Measurements from ENCODE around the gene CLCN6. TPM values are rescaled to one million over a fixed set of nuclear protein-coding genes. Genes with fewer than 3 reads are reported as not detected.
A peak's percentile ranks its signal among the peaks of the same experiment; 100 is the strongest.

Gene CLCN6
- total RNA-seq, 1 experiment from 2014 or later = 13.7 TPM

DNA sequence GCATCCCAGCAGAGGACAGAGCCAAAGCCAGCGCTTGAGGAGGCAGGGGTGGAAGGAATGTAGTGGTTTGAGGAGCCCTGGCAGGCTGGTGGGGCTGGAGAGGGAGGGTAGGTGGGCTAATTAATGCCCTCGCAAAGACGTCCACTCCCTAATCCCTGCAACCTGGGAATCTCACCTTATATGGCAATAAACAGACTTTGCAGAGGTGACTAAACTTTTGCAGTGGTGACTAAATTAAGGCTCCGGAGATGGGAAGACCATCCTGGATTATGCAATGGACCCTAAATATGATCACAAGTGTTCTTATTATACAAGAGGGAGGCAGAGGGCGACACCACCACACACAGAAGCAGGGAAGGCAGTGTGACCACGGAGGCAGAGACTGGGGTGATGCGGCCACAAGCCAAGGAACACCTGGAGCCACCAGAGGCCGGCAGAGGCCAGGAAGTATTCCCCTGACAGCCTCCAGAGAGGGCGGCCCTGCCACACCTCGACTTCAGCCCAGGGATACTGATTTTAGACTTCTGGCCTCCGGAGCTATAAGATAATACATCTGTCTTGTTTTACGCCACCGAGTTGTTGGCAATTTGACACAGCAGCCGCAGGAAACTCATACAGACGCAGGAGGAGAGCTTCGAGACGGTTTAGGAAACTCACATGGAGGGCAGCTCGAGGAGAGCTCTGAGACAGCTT is 75.9 kb downstream of the CLCN6 start (continued):
- TF ChIP-seq YY1 (IDR thresholded peaks at IDR 0.05; ENCODE audit: extremely low read depth, insufficient replicate concordance, low read depth, low read length) (no peak), ELF1 (IDR thresholded peaks at IDR 0.05; ENCODE audit: borderline replicate concordance, low read depth) (no peak), EZH2phosphoT487 (IDR thresholded peaks at IDR 0.05; ENCODE audit: borderline replicate concordance) (no peak), JUND (IDR thresholded peaks at IDR 0.05) (no peak), SRF (IDR thresholded peaks at IDR 0.05; ENCODE audit: low read depth) (no peak)
- TF ChIP-seq, protein P1, sequence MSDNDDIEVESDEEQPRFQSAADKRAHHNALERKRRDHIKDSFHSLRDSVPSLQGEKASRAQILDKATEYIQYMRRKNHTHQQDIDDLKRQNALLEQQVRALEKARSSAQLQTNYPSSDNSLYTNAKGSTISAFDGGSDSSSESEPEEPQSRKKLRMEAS (IDR thresholded peaks at IDR 0.05) = no peak
- TF ChIP-seq, protein P2, sequence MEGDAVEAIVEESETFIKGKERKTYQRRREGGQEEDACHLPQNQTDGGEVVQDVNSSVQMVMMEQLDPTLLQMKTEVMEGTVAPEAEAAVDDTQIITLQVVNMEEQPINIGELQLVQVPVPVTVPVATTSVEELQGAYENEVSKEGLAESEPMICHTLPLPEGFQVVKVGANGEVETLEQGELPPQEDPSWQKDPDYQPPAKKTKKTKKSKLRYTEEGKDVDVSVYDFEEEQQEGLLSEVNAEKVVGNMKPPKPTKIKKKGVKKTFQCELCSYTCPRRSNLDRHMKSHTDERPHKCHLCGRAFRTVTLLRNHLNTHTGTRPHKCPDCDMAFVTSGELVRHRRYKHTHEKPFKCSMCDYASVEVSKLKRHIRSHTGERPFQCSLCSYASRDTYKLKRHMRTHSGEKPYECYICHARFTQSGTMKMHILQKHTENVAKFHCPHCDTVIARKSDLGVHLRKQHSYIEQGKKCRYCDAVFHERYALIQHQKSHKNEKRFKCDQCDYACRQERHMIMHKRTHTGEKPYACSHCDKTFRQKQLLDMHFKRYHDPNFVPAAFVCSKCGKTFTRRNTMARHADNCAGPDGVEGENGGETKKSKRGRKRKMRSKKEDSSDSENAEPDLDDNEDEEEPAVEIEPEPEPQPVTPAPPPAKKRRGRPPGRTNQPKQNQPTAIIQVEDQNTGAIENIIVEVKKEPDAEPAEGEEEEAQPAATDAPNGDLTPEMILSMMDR (IDR thresholded peaks at IDR 0.05 in 2 of 3, conservative IDR thresholded peaks at IDR 0.05 in 1 of 3; ENCODE audit: borderline replicate concordance in 1 of 3, insufficient read depth in 1 of 3, low read depth in 2 of 3, low read length in 2 of 3) = no peak

DNA sequence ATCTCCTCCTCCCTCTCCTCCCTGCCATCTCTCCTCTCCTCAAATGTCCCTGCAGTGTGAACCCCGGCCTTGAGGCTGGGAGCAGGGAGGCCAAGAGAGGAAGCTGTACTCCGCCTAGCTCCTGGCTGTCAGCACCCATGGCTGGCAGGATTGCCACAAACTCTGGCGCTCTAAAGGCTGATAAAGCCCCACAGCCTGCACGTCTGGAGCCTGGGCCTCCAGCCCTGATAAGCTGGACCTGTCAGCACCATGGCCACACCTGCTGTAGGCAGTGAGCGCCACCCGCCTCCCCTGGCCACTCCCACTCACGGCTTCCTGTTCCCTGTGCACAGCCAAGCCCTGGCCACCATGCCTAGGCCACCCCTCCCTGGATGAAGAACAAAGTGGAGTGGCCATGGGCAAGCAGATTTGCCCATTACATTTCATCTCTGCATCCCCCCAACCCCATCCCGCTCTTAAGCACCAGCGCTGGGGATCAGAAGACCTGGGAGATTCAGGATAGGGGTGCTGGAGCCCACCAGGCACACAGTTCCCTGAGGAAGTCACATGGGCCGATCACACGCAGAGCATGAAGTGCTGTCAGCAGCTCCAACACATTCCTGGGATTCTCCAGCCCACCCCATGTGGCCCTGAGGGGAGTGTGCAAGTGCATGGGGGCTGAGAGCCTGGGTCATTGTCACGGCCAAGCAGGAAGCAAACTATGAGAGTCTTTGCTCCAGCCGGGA is 77.0 kb downstream of the CLCN6 start:
- Histone ChIP-seq H3K9me3 (ENCODE audit: control insufficient read depth in 1 of 2, insufficient read depth in 1 of 2, low read depth in 1 of 2, low read length in 2 of 2) (no peaks in the 10 kb centered on the region), H3K9ac (ENCODE audit: low read length) (no peak overlapping the region), H3K4me2 (ENCODE audit: low read length) (no peak overlapping the region), H3K9me2 (ENCODE audit: insufficient read depth) (no peaks in the 10 kb centered on the region), H3K36me3 (ENCODE audit: control insufficient read depth in 1 of 2, insufficient read depth in 2 of 2, low read length in 2 of 2) (no peaks in the 10 kb centered on the region), H3K4me1 (ENCODE audit: control insufficient read depth in 1 of 2, insufficient read depth in 2 of 2, low read length in 2 of 2) (peaks cover 0 to 6% of the 10 kb centered on the region in 2 experiments; a peak in 1 of 4 replicates), H3K27ac (ENCODE audit: low read depth, low read length) (no peak overlapping the region), H3K79me2 (ENCODE audit: insufficient read depth, low read length) (no peaks in the 10 kb centered on the region), H3K27me3 (ENCODE audit: insufficient read depth, low read length) (no peaks in the 10 kb centered on the region), H3K4me3 (replicated peaks in 1 of 2; ENCODE audit: low read depth in 1 of 2, low read length in 2 of 2) (no peak overlapping the region), H2AFZ (ENCODE audit: low read depth, low read length, poor library complexity, severe bottlenecking) (no peak overlapping the region), H4K20me1 (ENCODE audit: insufficient read depth) (no peaks in the 10 kb centered on the region)
- BruUV-seq (replicated peaks) = no TSS peak
- ChIA-PET POLR2A (interaction anchor here (1.2 to 1.7 kb wide), 2 partner anchors 25 to 26 kb away, joined by 6 to 7 read pairs; no protein-coding TSS in a partner anchor), CTCF (no interaction called here), RAD21 (ENCODE audit: low non-redundant PET in 1 of 2, low total read pairs in 2 of 2, uncharacterized antibody in 2 of 2, unreplicated experiment in 2 of 2) (no interaction called here)
- ATAC-seq = peak; percentile 89
- no peak for DNase-seq (ENCODE audit: low read depth, low spot score)
- intact Hi-C loops (cut with micrococcal nuclease) = no loop called here
- no peak for TF ChIP-seq POLR2AphosphoS5 (IDR thresholded peaks at IDR 0.05; ENCODE audit: low read depth, low read length)
- TF ChIP-seq ZNF274 (IDR thresholded peaks at IDR 0.05; ENCODE audit: low read depth, low read length) = no peak
- no peak for TF ChIP-seq CBX3 (IDR thresholded peaks at IDR 0.05; ENCODE audit: low read depth)
- no peak for TF ChIP-seq ELF1 (IDR thresholded peaks at IDR 0.05; ENCODE audit: borderline replicate concordance, low read depth)
- TF ChIP-seq, protein P3, sequence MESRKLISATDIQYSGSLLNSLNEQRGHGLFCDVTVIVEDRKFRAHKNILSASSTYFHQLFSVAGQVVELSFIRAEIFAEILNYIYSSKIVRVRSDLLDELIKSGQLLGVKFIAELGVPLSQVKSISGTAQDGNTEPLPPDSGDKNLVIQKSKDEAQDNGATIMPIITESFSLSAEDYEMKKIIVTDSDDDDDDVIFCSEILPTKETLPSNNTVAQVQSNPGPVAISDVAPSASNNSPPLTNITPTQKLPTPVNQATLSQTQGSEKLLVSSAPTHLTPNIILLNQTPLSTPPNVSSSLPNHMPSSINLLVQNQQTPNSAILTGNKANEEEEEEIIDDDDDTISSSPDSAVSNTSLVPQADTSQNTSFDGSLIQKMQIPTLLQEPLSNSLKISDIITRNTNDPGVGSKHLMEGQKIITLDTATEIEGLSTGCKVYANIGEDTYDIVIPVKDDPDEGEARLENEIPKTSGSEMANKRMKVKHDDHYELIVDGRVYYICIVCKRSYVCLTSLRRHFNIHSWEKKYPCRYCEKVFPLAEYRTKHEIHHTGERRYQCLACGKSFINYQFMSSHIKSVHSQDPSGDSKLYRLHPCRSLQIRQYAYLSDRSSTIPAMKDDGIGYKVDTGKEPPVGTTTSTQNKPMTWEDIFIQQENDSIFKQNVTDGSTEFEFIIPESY (IDR thresholded peaks at IDR 0.05; ENCODE audit: extremely low read depth, insufficient replicate concordance, low read length) = no peak
- TF ChIP-seq SRF (IDR thresholded peaks at IDR 0.05; ENCODE audit: low read depth) = no peak
- TF ChIP-seq POLR2A (IDR thresholded peaks at IDR 0.05; ENCODE audit: borderline replicate concordance, extremely low read depth, insufficient read depth, insufficient read length) = no peak
- TF ChIP-seq, protein P4, sequence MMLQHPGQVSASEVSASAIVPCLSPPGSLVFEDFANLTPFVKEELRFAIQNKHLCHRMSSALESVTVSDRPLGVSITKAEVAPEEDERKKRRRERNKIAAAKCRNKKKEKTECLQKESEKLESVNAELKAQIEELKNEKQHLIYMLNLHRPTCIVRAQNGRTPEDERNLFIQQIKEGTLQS (IDR thresholded peaks at IDR 0.05) = no peak
- TF ChIP-seq SIN3A (IDR thresholded peaks at IDR 0.05; ENCODE audit: low read depth) = no peak
- TF ChIP-seq RAD21 (IDR thresholded peaks at IDR 0.05; ENCODE audit: low read depth) = no peak
- no peak for TF ChIP-seq YY1 (IDR thresholded peaks at IDR 0.05; ENCODE audit: extremely low read depth, insufficient replicate concordance, low read depth, low read length)
- no peak for TF ChIP-seq EZH2 (IDR thresholded peaks at IDR 0.05)

All from HCT116 (cell line).